Measurements from ENCODE around the gene CRCP. TPM values are rescaled to one million over a fixed set of nuclear protein-coding genes. Genes with fewer than 3 reads are reported as not detected.
A peak's percentile ranks its signal among the peaks of the same experiment; 100 is the strongest.
"Not testable (repeated sequence)": the region's sequence is repeated elsewhere in the genome, so short reads cannot be mapped to it uniquely, and the experiment has no call there.

The CRCP gene
- total and polyA plus RNA-seq, 8 donors, result 15.7 to 99.5 (median 28.2) TPM

DNA sequence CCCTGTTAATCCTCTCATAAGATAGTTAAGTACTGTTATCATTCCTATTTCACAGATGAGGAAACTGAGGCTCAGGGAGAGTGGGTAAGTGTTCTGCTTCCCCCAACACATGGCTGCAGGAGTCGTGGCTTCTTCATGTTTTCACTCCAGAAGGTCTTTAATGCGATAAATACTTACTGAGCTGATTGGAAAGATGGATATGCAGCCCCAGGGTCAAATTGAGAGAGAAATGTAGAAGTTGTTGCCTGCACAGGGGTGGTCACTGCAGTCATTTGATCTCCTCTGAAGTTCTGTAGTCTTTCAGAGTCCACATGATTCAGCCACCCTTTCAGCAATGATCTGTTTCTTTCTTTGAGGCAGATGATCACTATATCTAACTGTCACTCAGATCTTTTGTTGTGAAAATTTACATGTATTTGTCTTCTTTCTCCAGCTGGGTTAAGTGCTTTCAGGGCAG, 29.3 kb downstream of the CRCP start:
- TF ChIP-seq, protein P1, sequence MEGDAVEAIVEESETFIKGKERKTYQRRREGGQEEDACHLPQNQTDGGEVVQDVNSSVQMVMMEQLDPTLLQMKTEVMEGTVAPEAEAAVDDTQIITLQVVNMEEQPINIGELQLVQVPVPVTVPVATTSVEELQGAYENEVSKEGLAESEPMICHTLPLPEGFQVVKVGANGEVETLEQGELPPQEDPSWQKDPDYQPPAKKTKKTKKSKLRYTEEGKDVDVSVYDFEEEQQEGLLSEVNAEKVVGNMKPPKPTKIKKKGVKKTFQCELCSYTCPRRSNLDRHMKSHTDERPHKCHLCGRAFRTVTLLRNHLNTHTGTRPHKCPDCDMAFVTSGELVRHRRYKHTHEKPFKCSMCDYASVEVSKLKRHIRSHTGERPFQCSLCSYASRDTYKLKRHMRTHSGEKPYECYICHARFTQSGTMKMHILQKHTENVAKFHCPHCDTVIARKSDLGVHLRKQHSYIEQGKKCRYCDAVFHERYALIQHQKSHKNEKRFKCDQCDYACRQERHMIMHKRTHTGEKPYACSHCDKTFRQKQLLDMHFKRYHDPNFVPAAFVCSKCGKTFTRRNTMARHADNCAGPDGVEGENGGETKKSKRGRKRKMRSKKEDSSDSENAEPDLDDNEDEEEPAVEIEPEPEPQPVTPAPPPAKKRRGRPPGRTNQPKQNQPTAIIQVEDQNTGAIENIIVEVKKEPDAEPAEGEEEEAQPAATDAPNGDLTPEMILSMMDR (IDR thresholded peaks at IDR 0.05), result no peak
- Histone ChIP-seq H3K4me3 (no peak overlapping the region), H3K9me3 (no peaks in the 10 kb centered on the region), H3K27ac (peak overlapping the region in 1 of 5 donors; percentile 83), H3K27me3 (no peaks in the 10 kb centered on the region), H3K36me3 (peaks cover 29 to 85% (median 79%) of the 10 kb centered on the region in 4 donors), H3K4me1 (peaks cover 0 to 78% (median 53%) of the 10 kb centered on the region in 4 donors)
- 80 to 89% (median 86%) methylated on average over 2 of the region's 2 CpGs for WGBS, 5 donors
- intact Hi-C loops (cut with DNase I; ENCODE audit: low total_unique reads), result loop anchor here (10.0 kb wide), 1 partner anchor 71 kb away; no protein-coding TSS in a partner anchor
- DNase-seq, result no peak

DNA sequence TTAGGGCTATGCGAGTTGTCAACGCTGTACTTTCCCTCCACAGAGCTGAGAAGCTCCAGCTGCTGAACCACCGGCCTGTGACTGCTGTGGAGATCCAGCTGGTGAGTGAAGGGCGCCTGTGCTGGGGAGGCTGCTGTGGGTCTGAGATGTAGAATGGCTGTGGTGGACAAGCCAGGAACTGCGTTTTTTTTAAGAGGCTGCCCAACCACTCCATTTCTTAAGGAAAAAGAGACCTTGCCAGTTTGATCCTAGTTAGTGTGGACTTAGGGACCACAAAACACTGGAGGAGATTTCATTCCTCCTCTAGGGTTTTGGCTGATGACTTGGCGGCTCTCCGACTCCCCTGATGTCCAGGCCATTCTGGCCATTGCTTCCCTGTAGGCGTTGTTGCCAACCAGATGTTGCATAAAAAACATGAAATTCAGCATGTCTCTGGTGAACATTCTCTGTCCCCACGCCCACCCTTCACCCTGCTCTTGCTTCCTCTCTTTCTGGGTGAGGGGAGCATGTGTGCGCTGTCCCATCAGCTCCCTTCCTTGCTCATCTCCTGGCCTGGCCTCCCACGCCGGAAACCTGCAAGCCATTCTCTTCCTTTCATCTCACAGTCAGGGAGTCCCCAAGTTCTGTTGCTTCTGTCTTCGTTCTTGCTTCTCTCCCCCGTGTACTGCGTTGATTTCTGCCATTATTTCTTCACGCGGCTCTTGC, 30.9 kb downstream of the CRCP start:
- Histone ChIP-seq H3K9me3 (no peaks in the 10 kb centered on the region), H3K27me3 (no peaks in the 10 kb centered on the region), H3K4me3 (no peak overlapping the region), H3K36me3 (peaks cover 29 to 74% (median 71%) of the 10 kb centered on the region in 4 donors), H3K4me1 (peaks cover 9 to 72% (median 56%) of the 10 kb centered on the region in 4 donors), H3K27ac (peak overlapping the region; percentile 13 to 83 (median 62))
- intact Hi-C loops (cut with DNase I; ENCODE audit: low total_unique reads), result loop anchor here (10.0 kb wide), 1 partner anchor 69 kb away; no protein-coding TSS in a partner anchor
- TF ChIP-seq POLR2A (IDR thresholded peaks at IDR 0.05) (no peak), POLR2AphosphoS5 (IDR thresholded peaks at IDR 0.05) (peak; percentile 13 to 45 (median 22))
- 77 to 88% (median 81%) methylated on average over 17 of the region's 17 CpGs for WGBS, 5 donors
- DNase-seq, result peak; percentile 36 to 86

DNA sequence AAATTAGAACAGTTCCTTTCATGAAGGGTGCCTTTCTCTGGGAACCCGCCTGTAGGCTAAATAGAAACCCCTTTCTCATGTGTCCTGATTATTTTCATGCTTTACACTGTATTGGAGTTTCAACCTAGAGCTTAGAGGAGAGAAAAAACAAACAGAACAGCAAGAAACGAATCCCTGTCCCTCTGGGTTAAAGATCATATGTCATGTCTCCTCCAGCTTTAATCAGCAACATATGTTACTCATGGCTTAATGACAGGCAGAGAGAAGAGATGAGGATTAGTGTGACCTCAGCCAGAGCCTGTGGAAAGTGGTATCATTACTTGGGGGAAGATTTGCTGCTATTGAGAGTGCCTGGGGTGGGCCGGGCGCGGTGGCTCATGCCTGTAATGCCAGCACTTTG, 32.1 kb downstream of the CRCP start:
- intact Hi-C loops (cut with DNase I; ENCODE audit: low total_unique reads), result loop anchor here (10.0 kb wide), 1 partner anchor 68 kb away; no protein-coding TSS in a partner anchor
- WGBS, 5 donors, result 78 to 84% (median 80%) methylated on average over 5 of the region's 5 CpGs
- Histone ChIP-seq H3K4me3 (no peak overlapping the region), H3K4me1 (peaks cover 17 to 70% (median 56%) of the 10 kb centered on the region in 4 donors), H3K36me3 (peaks cover 28 to 77% (median 74%) of the 10 kb centered on the region in 4 donors), H3K27ac (peak overlapping the region in 4 of 5 donors; percentile 46 to 83 (median 68)), H3K27me3 (no peaks in the 10 kb centered on the region), H3K9me3 (no peaks in the 10 kb centered on the region)
- TF ChIP-seq, protein P1 (IDR thresholded peaks at IDR 0.05), result no peak
- TF ChIP-seq POLR2A (IDR thresholded peaks at IDR 0.05), result no peak
- TF ChIP-seq POLR2AphosphoS5 (IDR thresholded peaks at IDR 0.05), result no peak
- TF ChIP-seq EP300 (IDR thresholded peaks at IDR 0.05), result no peak
- peak in 1 of 2 donors; percentile 42 for DNase-seq

DNA sequence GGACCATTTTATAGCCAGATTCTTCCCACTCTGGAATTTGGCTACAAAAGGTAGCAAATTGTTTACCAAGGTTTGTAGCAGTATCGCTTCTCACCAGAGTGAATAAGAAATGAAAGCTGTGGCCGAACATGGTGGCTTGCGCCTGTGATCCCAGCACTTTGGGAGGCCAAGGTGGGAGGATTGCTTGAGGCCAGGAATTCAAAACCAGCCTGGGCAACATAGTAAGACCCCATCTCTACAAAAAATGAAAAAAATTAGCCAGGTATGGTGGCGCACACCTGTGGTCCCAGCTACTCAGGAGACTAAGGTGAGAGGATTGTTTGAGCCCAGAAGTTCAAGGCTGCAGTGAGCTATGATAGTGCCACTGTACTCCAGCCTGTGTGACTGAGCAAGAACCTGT, 33.0 kb downstream of the CRCP start:
- not testable (repeated sequence) for H3K4me3 ChIP-seq, H3K9me3 ChIP-seq, DNase-seq, H3K27me3 ChIP-seq
- H3K36me3 ChIP-seq, result peaks cover 26 to 76% (median 74%) of the 10 kb centered on the region in 4 donors
- intact Hi-C loops (cut with DNase I; ENCODE audit: low total_unique reads), result loop anchor here (10.0 kb wide), 1 partner anchor 67 kb away; no protein-coding TSS in a partner anchor
- peaks cover 26 to 70% (median 56%) of the 10 kb centered on the region in 4 donors for H3K4me1 ChIP-seq
- peak overlapping the region in 4 of 5 donors; percentile 0 to 83 (median 72) for H3K27ac ChIP-seq
- WGBS, 5 donors, result 93 to 99% (median 98%) methylated on average over 4 of the region's 4 CpGs

DNA sequence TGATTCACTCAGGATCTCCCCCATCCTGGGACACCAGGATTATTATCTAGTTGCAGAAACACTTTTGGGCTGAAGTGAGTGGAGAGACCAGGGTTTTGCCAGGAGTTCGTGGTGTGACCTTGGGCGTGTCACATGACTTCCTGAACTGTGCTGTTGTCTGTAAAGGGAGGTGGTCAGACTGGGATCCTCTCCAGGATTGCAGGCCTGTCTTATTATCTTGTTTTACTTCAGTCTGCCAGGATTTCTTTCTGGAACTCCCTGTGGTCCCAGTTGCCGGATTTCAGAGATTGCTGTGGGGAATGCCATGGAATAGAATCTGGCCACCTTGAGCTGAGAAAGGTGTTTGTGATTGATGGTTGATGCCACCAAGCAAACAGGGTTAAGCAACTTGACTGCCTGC, 35.8 kb downstream of the CRCP start:
- TF ChIP-seq EP300 (IDR thresholded peaks at IDR 0.05) (no peak), POLR2AphosphoS5 (IDR thresholded peaks at IDR 0.05) (no peak), POLR2A (IDR thresholded peaks at IDR 0.05) (no peak)
- TF ChIP-seq, protein P1 (IDR thresholded peaks at IDR 0.05), result no peak
- peaks cover 32 to 58% (median 45%) of the 10 kb centered on the region in 4 donors for H3K4me1 ChIP-seq
- no peak overlapping the region for H3K4me3 ChIP-seq
- no peaks in the 10 kb centered on the region for H3K9me3 ChIP-seq
- peak overlapping the region; percentile 55 to 83 (median 69) for H3K27ac ChIP-seq
- peak in 1 of 2 donors; percentile 54 for DNase-seq
- intact Hi-C loops (cut with DNase I; ENCODE audit: low total_unique reads), result no loop called here
- no peaks in the 10 kb centered on the region for H3K27me3 ChIP-seq
- H3K36me3 ChIP-seq, result peaks cover 25 to 80% (median 73%) of the 10 kb centered on the region in 4 donors
- 34 to 48% (median 40%) methylated on average over 3 of the region's 3 CpGs for WGBS, 5 donors

Data from stomach (tissue), 9 donors.